ENCODE data around the gene FASTK. TPM values are rescaled to one million over a fixed set of nuclear protein-coding genes. Genes with fewer than 3 reads are reported as not detected.

The FASTK gene
- total RNA-seq, 2 donors from 2014 or later: 63.3 to 71.1 TPM

GRCh38 chr7:151113344-151114150, 32.9 kb upstream of the FASTK start:
- Mint-ChIP-seq H3K36me3 (ENCODE audit: low read depth) (peaks cover 2% of the 10 kb centered on the region), H3K4me1 (peaks cover 8% of the 10 kb centered on the region), H3K9me3 (no peaks in the 10 kb centered on the region)

GRCh38 chr7:151110941-151111645, 30.5 kb upstream of the FASTK start:
- peak overlapping the region; percentile 49 for H3K27ac Mint-ChIP-seq
- H3K36me3 Mint-ChIP-seq (ENCODE audit: low read depth): no peaks in the 10 kb centered on the region
- H3K27me3 Mint-ChIP-seq: no peaks in the 10 kb centered on the region
- peak; percentile 85 for ATAC-seq (replicated peaks)
- no peaks in the 10 kb centered on the region for H3K9me3 Mint-ChIP-seq
- no peaks in the 10 kb centered on the region for H3K4me1 Mint-ChIP-seq
- no peak overlapping the region for H3K4me3 Mint-ChIP-seq

More at GRCh38 chr7:151113344-151114150, 32.9 kb upstream of the FASTK start:
- H3K27ac Mint-ChIP-seq: no peak overlapping the region
- ATAC-seq (replicated peaks): no peak
- H3K4me3 Mint-ChIP-seq: peak overlapping the region; percentile 33
- H3K27me3 Mint-ChIP-seq: no peaks in the 10 kb centered on the region

GRCh38 chr7:151110236-151110940, 29.8 kb upstream of the FASTK start:
- H3K27ac Mint-ChIP-seq: peak overlapping the region; percentile 49
- H3K27me3 Mint-ChIP-seq: no peaks in the 10 kb centered on the region
- ATAC-seq (replicated peaks): no peak
- no peaks in the 10 kb centered on the region for H3K9me3 Mint-ChIP-seq
- no peaks in the 10 kb centered on the region for H3K4me1 Mint-ChIP-seq
- no peaks in the 10 kb centered on the region for H3K36me3 Mint-ChIP-seq (ENCODE audit: low read depth)
- no peak overlapping the region for H3K4me3 Mint-ChIP-seq

GRCh38 chr7:151109094-151110048, 28.8 kb upstream of the FASTK start:
- H3K27me3 Mint-ChIP-seq: no peaks in the 10 kb centered on the region
- H3K4me3 Mint-ChIP-seq: no peak overlapping the region
- no peaks in the 10 kb centered on the region for H3K9me3 Mint-ChIP-seq
- H3K36me3 Mint-ChIP-seq (ENCODE audit: low read depth): no peaks in the 10 kb centered on the region
- H3K4me1 Mint-ChIP-seq: no peaks in the 10 kb centered on the region
- H3K27ac Mint-ChIP-seq: no peak overlapping the region
- no peak for ATAC-seq (replicated peaks)

GRCh38 chr7:151107882-151108281, 27.3 kb upstream of the FASTK start:
- Mint-ChIP-seq H3K4me3 (no peak overlapping the region), H3K9me3 (no peaks in the 10 kb centered on the region), H3K36me3 (ENCODE audit: low read depth) (no peaks in the 10 kb centered on the region), H3K27me3 (no peaks in the 10 kb centered on the region), H3K4me1 (no peaks in the 10 kb centered on the region), H3K27ac (no peak overlapping the region)
- no peak for ATAC-seq (replicated peaks)

GRCh38 chr7:151104411-151105235, 24.0 kb upstream of the FASTK start:
- H3K4me3 Mint-ChIP-seq: no peak overlapping the region
- H3K27me3 Mint-ChIP-seq: no peaks in the 10 kb centered on the region
- ATAC-seq (replicated peaks): no peak
- H3K36me3 Mint-ChIP-seq (ENCODE audit: low read depth): no peaks in the 10 kb centered on the region
- no peaks in the 10 kb centered on the region for H3K4me1 Mint-ChIP-seq
- H3K9me3 Mint-ChIP-seq: no peaks in the 10 kb centered on the region
- no peak overlapping the region for H3K27ac Mint-ChIP-seq

GRCh38 chr7:151103973-151104372, 23.4 kb upstream of the FASTK start:
- Mint-ChIP-seq H3K27ac (no peak overlapping the region), H3K36me3 (ENCODE audit: low read depth) (no peaks in the 10 kb centered on the region), H3K9me3 (no peaks in the 10 kb centered on the region), H3K4me1 (no peaks in the 10 kb centered on the region), H3K4me3 (no peak overlapping the region), H3K27me3 (no peaks in the 10 kb centered on the region)
- ATAC-seq (replicated peaks): no peak

GRCh38 chr7:151102991-151103390, 22.4 kb upstream of the FASTK start:
- Mint-ChIP-seq H3K36me3 (ENCODE audit: low read depth) (no peaks in the 10 kb centered on the region), H3K4me1 (no peaks in the 10 kb centered on the region), H3K27ac (no peak overlapping the region), H3K9me3 (no peaks in the 10 kb centered on the region), H3K27me3 (no peaks in the 10 kb centered on the region), H3K4me3 (no peak overlapping the region)
- ATAC-seq (replicated peaks): no peak

- ATAC-seq (replicated peaks): no peak
- no peaks in the 10 kb centered on the region for H3K9me3 Mint-ChIP-seq
- no peaks in the 10 kb centered on the region for H3K36me3 Mint-ChIP-seq (ENCODE audit: low read depth)
- H3K4me1 Mint-ChIP-seq: no peaks in the 10 kb centered on the region
- no peak overlapping the region for H3K4me3 Mint-ChIP-seq
- H3K27ac Mint-ChIP-seq: no peak overlapping the region
- no peaks in the 10 kb centered on the region for H3K27me3 Mint-ChIP-seq
These were observed 21.2 kb upstream of the FASTK start for GRCh38 chr7:151101621-151102396.

- H3K27ac Mint-ChIP-seq: no peak overlapping the region
- H3K4me3 Mint-ChIP-seq: no peak overlapping the region
- no peaks in the 10 kb centered on the region for H3K4me1 Mint-ChIP-seq
- no peak for ATAC-seq (replicated peaks)
- peaks cover 4% of the 10 kb centered on the region for H3K36me3 Mint-ChIP-seq (ENCODE audit: low read depth)
- no peaks in the 10 kb centered on the region for H3K9me3 Mint-ChIP-seq
- no peaks in the 10 kb centered on the region for H3K27me3 Mint-ChIP-seq
These were observed 20.3 kb upstream of the FASTK start for GRCh38 chr7:151100921-151101320.

- peaks cover 6% of the 10 kb centered on the region for H3K36me3 Mint-ChIP-seq (ENCODE audit: low read depth)
- H3K27me3 Mint-ChIP-seq: no peaks in the 10 kb centered on the region
- ATAC-seq (replicated peaks): no peak
- no peak overlapping the region for H3K27ac Mint-ChIP-seq
- no peak overlapping the region for H3K4me3 Mint-ChIP-seq
- peaks cover 4% of the 10 kb centered on the region for H3K4me1 Mint-ChIP-seq
- no peaks in the 10 kb centered on the region for H3K9me3 Mint-ChIP-seq
These were observed 19.0 kb upstream of the FASTK start for GRCh38 chr7:151099486-151100211.

- H3K4me3 Mint-ChIP-seq: peak overlapping the region; percentile 43
- H3K27ac Mint-ChIP-seq: no peak overlapping the region
- peak; percentile 71 for ATAC-seq (replicated peaks)
These were observed 15.3 kb upstream of the FASTK start for GRCh38 chr7:151095828-151096475.

More at GRCh38 chr7:151095828-151096475, 15.3 kb upstream of the FASTK start:
- Mint-ChIP-seq H3K27me3 (no peaks in the 10 kb centered on the region), H3K9me3 (no peaks in the 10 kb centered on the region), H3K4me1 (peaks cover 9% of the 10 kb centered on the region), H3K36me3 (ENCODE audit: low read depth) (peaks cover 6% of the 10 kb centered on the region)
